Glutamatergic neuron (in vitro differentiated cells): Measurements from ENCODE around the gene IRF6. TPM values are rescaled to one million over a fixed set of nuclear protein-coding genes. Genes with fewer than 3 reads are reported as not detected.

Experiments
- DNase-seq: peaks from one replicate; pipeline ENCODE4 v3.0.0; 2022
- H3K27ac Mint-ChIP-seq: one replicate; pipeline ENCODE4 v1.8.0; 2020; ENCODE audit warnings: mild to moderate bottlenecking, mixed read lengths, inconsistent platforms; ENCODE audit not compliant: unreplicated experiment
- H3K27me3 Mint-ChIP-seq: one replicate; pipeline ENCODE4 v1.8.0; 2020; ENCODE audit warnings: mild to moderate bottlenecking, moderate library complexity, mixed read lengths, inconsistent platforms; ENCODE audit not compliant: unreplicated experiment
- H3K36me3 Mint-ChIP-seq: one replicate; pipeline ENCODE4 v1.8.0; 2020; ENCODE audit warnings: mild to moderate bottlenecking, mixed read lengths, inconsistent platforms; ENCODE audit not compliant: unreplicated experiment
- H3K4me1 Mint-ChIP-seq: one replicate; pipeline ENCODE4 v1.8.0; 2020; ENCODE audit warnings: mild to moderate bottlenecking, low read depth, mixed read lengths, inconsistent platforms; ENCODE audit not compliant: unreplicated experiment
- H3K4me3 Mint-ChIP-seq: one replicate; pipeline ENCODE4 v1.8.0; 2020; ENCODE audit warnings: mild to moderate bottlenecking, mixed read lengths, inconsistent platforms; ENCODE audit not compliant: unreplicated experiment
- H3K9me3 Mint-ChIP-seq: one replicate; pipeline ENCODE4 v1.8.0; 2020; ENCODE audit warnings: mild to moderate bottlenecking, moderate library complexity, mixed read lengths, inconsistent platforms; ENCODE audit not compliant: unreplicated experiment
- total RNA-seq: library from RNA; stranded (reverse); fragmentation: NEBNext Ultra II Directional; extraction: Animal tissue kit (Norgen Biotek cat#: 25700); gene quantifications from one replicate; pipeline ENCODE4 v1.2.1, GENCODE V29; 2021; ENCODE audit not compliant: unreplicated experiment
- TF ChIP-seq, protein P1 (sequence below): fragments of 200-600 bp; sonication (generic); IDR thresholded peaks from one replicate; pipeline ENCODE4 v1.5.0; 2021; ENCODE audit not compliant: partially characterized antibody, unreplicated experiment

Gene IRF6
- total RNA-seq, 1 donor from 2014 or later, result 0.47 TPM

DNA sequence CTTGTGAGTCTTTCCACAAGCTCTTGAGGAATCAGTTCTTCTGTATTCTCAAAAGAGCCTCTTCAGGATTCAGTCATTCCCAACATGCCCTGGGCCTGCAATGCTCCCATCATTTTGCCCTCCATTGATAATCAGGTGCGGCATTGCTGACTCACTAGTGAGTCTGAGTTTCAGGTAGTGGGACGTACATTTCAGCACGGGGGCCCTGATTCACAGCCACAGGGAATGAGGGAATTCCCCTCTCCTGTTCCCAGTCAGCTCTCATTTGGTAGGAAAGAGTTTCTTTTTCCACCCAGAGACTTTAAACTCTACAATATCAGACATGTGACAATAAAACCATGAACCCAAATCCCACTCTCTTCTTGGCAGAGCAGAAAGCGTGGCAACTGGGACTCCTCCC lies 3.7 kb upstream of the IRF6 start:
- H3K27me3 Mint-ChIP-seq, result peaks cover 5% of the 10 kb centered on the region
- H3K27ac Mint-ChIP-seq, result no peak overlapping the region
- H3K4me1 Mint-ChIP-seq, result peaks cover 10% of the 10 kb centered on the region
- TF ChIP-seq, protein P1, sequence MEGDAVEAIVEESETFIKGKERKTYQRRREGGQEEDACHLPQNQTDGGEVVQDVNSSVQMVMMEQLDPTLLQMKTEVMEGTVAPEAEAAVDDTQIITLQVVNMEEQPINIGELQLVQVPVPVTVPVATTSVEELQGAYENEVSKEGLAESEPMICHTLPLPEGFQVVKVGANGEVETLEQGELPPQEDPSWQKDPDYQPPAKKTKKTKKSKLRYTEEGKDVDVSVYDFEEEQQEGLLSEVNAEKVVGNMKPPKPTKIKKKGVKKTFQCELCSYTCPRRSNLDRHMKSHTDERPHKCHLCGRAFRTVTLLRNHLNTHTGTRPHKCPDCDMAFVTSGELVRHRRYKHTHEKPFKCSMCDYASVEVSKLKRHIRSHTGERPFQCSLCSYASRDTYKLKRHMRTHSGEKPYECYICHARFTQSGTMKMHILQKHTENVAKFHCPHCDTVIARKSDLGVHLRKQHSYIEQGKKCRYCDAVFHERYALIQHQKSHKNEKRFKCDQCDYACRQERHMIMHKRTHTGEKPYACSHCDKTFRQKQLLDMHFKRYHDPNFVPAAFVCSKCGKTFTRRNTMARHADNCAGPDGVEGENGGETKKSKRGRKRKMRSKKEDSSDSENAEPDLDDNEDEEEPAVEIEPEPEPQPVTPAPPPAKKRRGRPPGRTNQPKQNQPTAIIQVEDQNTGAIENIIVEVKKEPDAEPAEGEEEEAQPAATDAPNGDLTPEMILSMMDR, result no peak
- no peaks in the 10 kb centered on the region for H3K36me3 Mint-ChIP-seq
- no peaks in the 10 kb centered on the region for H3K9me3 Mint-ChIP-seq
- no peak for DNase-seq
- H3K4me3 Mint-ChIP-seq, result no peak overlapping the region

DNA sequence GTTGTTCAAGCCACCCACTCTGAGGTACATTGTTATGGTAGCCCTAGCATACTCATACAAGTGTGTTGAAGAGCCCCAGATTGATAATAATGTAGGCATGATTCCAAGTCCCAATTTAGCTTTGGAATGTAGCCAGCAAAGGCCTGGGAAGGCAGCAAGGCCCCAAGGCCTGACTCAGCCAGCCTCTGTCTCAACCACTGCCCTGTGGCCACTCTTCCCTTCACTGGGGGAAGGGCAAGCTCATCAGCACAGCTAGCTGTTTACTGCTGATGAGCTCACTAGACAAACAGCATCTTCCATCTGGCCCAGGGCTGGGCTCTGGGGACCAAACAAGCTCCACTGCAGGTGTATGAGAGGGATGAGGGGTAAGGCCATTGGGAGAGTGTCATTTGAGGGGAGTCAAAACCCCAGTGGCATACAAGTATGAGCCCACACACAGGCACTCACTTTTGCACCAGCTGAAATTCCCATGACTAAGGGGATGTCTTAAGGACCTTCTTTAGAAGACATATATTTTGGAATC lies 2.2 kb upstream of the IRF6 start:
- peaks cover 5% of the 10 kb centered on the region for H3K27me3 Mint-ChIP-seq

DNA sequence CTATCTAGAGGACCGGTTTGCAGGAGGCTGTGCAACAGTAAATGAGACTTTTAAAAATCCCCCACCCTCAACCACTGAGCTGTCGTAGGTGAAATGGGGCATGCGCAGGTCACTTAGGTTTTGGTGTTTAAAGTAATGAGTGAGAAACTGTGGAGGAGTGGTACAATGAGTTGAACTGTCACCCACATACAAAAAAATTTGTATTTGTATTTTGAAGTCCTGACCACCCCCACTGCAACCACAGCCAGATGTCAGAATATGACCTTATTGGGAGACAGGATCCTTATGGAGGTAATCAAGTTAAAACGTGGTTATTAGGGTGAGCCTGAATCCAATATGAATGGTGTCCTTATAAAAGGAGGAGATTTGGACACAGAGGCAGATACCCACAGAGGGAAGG lies 1.6 kb upstream of the IRF6 start:
- Mint-ChIP-seq H3K9me3 (no peaks in the 10 kb centered on the region), H3K36me3 (no peaks in the 10 kb centered on the region), H3K4me3 (no peak overlapping the region), H3K27ac (no peak overlapping the region), H3K27me3 (peaks cover 5% of the 10 kb centered on the region), H3K4me1 (peaks cover 6% of the 10 kb centered on the region)
- no peak for DNase-seq
- TF ChIP-seq, protein P1, result no peak

More for the DNA sequence above, 2.2 kb upstream of the IRF6 start:
- DNase-seq, result no peak
- peaks cover 9% of the 10 kb centered on the region for H3K4me1 Mint-ChIP-seq
- no peaks in the 10 kb centered on the region for H3K36me3 Mint-ChIP-seq
- TF ChIP-seq, protein P1, result no peak
- no peaks in the 10 kb centered on the region for H3K9me3 Mint-ChIP-seq
- H3K27ac Mint-ChIP-seq, result no peak overlapping the region
- no peak overlapping the region for H3K4me3 Mint-ChIP-seq

DNA sequence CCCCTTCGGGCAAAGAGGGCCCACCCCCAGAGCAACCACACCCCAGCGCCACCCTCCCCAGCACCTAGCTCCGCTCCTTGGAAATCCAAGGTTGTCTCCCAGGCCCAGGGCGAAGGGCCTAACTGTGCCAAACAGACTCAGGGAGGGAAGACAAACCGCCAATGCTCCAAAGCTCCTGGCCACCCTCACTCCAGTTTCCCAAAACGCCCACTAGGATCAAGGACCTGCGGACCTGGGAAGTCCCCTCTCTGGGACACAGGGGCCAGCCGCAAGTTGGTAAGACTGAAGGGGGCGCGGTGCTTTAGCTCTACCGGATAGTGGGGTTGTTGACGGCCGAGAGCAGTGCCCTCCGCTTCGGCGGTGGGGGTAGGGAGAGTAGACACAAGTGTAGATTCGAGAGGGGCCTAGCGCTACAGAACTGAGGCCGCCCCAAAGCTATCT lies 581 bp downstream of the IRF6 start:
- no peak overlapping the region for H3K27ac Mint-ChIP-seq
- peaks cover 1% of the 10 kb centered on the region for H3K4me1 Mint-ChIP-seq
- no peak for DNase-seq
- peaks cover 7% of the 10 kb centered on the region for H3K27me3 Mint-ChIP-seq
- no peaks in the 10 kb centered on the region for H3K9me3 Mint-ChIP-seq
- peak overlapping the region; percentile 80 for H3K4me3 Mint-ChIP-seq
- TF ChIP-seq, protein P1, result no peak
- no peaks in the 10 kb centered on the region for H3K36me3 Mint-ChIP-seq

DNA sequence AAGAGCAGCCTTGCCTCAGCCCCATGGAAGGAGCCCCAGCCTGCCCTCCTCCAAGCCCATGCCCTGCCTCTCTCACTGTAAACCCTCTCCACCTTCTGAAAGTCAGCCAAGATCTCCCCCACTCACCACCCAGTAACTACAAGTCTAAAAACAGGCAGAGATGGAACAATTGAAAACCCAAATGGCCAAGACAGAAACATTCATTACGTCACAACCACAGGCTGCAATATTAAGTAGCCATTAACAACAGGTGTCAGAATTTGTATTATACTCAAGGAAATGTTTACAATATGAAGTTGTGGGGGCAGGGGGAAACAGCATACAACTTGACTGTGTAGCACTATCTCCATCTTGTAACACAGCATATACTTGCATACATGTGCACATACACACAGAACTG lies 2.4 kb downstream of the IRF6 start:
- no peak overlapping the region for H3K4me3 Mint-ChIP-seq
- peaks cover 7% of the 10 kb centered on the region for H3K27me3 Mint-ChIP-seq
- no peaks in the 10 kb centered on the region for H3K36me3 Mint-ChIP-seq
- H3K4me1 Mint-ChIP-seq, result peaks cover 1% of the 10 kb centered on the region
- DNase-seq, result no peak
- TF ChIP-seq, protein P1, result no peak
- no peaks in the 10 kb centered on the region for H3K9me3 Mint-ChIP-seq
- H3K27ac Mint-ChIP-seq, result no peak overlapping the region
